Activated CD8-positive, alpha-beta T cell treated with anti-CD3 and anti-CD28 coated beads, Interleukin-2, amount 10 ng/mL, durations not matched to agents 7 days and 5 days (primary cell): ENCODE data around the gene DYSF. TPM values are rescaled to one million over a fixed set of nuclear protein-coding genes. Genes with fewer than 3 reads are reported as not detected.

Experiments
- ATAC-seq: fragments of 150-1000 bp; cut with Tn5 transposase; one replicate; pipeline ENCODE4 v1.10.0; 2021; ENCODE audit warnings: moderate library complexity
- CTCF ChIA-PET: fragments of 350-600 bp; sonication (Branson Sonifier 250); formaldehyde crosslinking; loops from one replicate; lab custom pipeline; 2021; ENCODE audit warnings: antibody characterized with exemption; lab: Charles Lee
- POLR2A ChIA-PET: fragments of 350-600 bp; sonication (Branson Sonifier 250); formaldehyde crosslinking; loops from one replicate; lab custom pipeline; 2021; ENCODE audit warnings: antibody characterized with exemption; lab: Charles Lee
- DNase-seq: peaks from one replicate; pipeline ENCODE4 v3.0.0-alpha.2; 2020
- H3K27ac Mint-ChIP-seq: one replicate; pipeline ENCODE4 v1.8.0; 2021; ENCODE audit warnings: mild to moderate bottlenecking, mixed read lengths
- H3K27me3 Mint-ChIP-seq: one replicate; pipeline ENCODE4 v1.8.0; 2021; ENCODE audit warnings: low read depth, mixed read lengths
- H3K36me3 Mint-ChIP-seq: one replicate; pipeline ENCODE4 v1.8.0; 2021; ENCODE audit warnings: low read depth, mixed read lengths
- H3K4me1 Mint-ChIP-seq: one replicate; pipeline ENCODE4 v1.8.0; 2021; ENCODE audit warnings: low read depth, mixed read lengths
- H3K4me3 Mint-ChIP-seq: one replicate; pipeline ENCODE4 v1.8.0; 2021; ENCODE audit warnings: mild to moderate bottlenecking, mixed read lengths
- H3K9me3 Mint-ChIP-seq: one replicate; pipeline ENCODE4 v1.8.0; 2022; ENCODE audit warnings: mixed read lengths; ENCODE audit not compliant: insufficient read depth
- total RNA-seq, 2 experiments: library from RNA; stranded (reverse); gene quantifications; one replicate each; pipeline ENCODE4 v1.2.3, GENCODE V29; 2021

DYSF gene
- total RNA-seq, 2 experiments from 2014 or later = 3.4 to 4.7 TPM

DNA sequence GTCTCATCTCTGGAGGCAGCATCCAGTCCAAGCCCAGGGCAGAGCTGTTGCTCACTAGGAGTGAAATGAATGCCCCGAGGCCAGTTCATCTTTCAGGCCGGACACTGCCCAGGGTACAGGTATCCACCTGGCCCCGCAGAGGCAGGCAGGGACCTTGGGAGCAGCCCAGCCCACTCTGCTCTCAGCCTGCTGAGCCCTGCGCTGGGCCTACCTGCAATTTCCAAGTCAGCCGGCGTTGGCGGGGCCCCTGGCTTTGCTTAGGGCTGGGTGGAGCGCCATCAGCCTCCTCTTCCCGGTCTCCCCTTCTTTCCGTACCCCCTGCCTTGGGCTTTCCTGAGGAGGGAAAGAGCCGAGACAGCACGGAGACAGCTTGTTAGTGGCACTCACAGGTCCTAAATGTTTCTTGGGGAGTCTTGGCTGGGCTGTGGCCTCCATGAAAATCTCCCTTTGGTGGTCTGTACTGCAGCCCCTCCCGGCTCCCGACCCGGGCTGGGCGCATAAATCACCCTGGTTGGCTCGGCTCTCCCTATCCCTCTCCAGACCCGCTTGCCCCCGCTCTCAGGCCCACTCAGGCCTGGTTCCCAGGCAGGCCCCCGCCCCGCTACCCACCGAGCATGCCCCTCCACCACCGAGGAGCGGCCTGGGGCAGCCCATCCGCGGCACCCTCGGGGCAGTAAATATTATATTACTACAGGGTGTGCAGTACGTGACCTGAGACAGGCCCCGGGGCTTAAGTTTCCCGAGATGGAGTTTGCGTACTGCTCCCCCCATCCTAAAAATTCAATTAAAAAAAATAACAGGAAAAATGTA, 106.7 kb downstream of the DYSF start:
- no peaks in the 10 kb centered on the region for H3K36me3 Mint-ChIP-seq
- POLR2A ChIA-PET = no interaction called here
- no peak for ATAC-seq
- H3K27ac Mint-ChIP-seq = no peak overlapping the region
- DNase-seq = no peak
- no peaks in the 10 kb centered on the region for H3K4me1 Mint-ChIP-seq
- CTCF ChIA-PET = no interaction called here
- no peaks in the 10 kb centered on the region for H3K9me3 Mint-ChIP-seq
- no peak overlapping the region for H3K4me3 Mint-ChIP-seq
- H3K27me3 Mint-ChIP-seq = no peaks in the 10 kb centered on the region

- DNase-seq (no peak), ATAC-seq (no peak)
- H3K4me1 Mint-ChIP-seq = no peaks in the 10 kb centered on the region
- no peaks in the 10 kb centered on the region for H3K36me3 Mint-ChIP-seq
- no peaks in the 10 kb centered on the region for H3K27me3 Mint-ChIP-seq
- ChIA-PET CTCF (no interaction called here), POLR2A (no interaction called here)
- no peaks in the 10 kb centered on the region for H3K9me3 Mint-ChIP-seq
- no peak overlapping the region for H3K27ac Mint-ChIP-seq
- no peak overlapping the region for H3K4me3 Mint-ChIP-seq
Observed at GRCh38 chr2:71560638-71561011, 107.3 kb downstream of the DYSF start.

DNA sequence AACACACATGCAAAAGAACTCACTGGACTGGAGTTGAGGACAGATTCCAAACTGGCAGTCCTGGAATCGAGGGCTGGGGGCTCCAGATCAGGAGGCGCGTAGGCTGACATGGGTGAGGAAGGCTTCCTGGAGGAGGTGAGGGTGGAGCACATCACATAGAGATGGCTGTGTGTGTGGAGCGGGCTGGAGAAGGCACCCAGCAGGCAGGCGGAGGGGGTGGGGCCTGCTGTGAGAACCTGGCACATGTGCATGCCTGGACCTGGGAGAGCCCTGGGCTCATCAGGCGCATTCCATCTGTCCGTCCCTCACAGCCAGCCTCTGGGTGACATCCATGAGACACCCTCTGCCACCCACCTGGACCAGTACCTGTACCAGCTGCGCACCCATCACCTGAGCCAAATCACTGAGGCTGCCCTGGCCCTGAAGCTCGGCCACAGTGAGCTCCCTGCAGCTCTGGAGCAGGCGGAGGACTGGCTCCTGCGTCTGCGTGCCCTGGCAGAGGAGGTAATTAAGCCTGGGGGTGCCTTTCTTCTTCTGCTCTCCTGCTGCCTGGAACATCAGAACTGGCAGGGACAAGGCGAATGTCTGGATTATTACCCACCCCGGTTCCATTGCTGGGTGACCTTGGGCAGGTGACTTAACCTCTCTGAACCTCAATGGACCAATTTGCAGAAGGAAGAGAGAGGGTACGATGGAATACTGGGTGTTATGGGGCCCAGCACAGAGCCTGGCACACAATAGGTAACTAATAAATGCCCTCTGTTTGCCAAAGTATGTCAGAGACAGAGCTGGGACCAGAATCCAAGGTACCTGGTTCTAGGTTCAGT, 108.3 kb downstream of the DYSF start:
- H3K4me1 Mint-ChIP-seq = no peaks in the 10 kb centered on the region

DNA sequence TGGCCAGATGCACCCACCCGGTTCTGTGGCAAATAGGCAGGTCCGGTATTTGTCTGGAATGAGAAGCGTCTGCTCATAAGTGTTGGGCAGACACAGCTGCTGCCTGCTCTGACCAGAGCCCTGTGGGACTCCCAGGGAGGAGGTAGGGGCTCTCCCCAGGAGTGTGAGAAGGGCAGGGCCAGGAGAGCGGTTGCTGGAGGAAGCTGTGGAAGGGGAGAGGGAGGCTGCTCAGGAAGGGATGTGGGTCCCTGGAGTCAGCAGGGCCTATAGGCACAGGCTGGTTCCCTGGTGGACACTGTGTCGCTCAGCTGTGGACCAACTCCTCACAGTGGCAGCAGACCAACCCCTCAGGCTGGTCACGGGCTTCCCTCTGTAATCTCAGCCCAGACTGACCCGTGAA, 109.2 kb downstream of the DYSF start:
- Mint-ChIP-seq H3K9me3 (no peaks in the 10 kb centered on the region), H3K36me3 (no peaks in the 10 kb centered on the region), H3K4me1 (no peaks in the 10 kb centered on the region), H3K27me3 (no peaks in the 10 kb centered on the region), H3K27ac (no peak overlapping the region), H3K4me3 (no peak overlapping the region)
- ATAC-seq (no peak), DNase-seq (no peak)
- ChIA-PET CTCF (no interaction called here), POLR2A (no interaction called here)

More for the DNA sequence above, 108.3 kb downstream of the DYSF start:
- no peaks in the 10 kb centered on the region for H3K36me3 Mint-ChIP-seq
- no peak overlapping the region for H3K27ac Mint-ChIP-seq
- DNase-seq (no peak), ATAC-seq (no peak)
- H3K27me3 Mint-ChIP-seq = no peaks in the 10 kb centered on the region
- H3K9me3 Mint-ChIP-seq = no peaks in the 10 kb centered on the region
- no peak overlapping the region for H3K4me3 Mint-ChIP-seq
- CTCF ChIA-PET = no interaction called here
- POLR2A ChIA-PET = no interaction called here

GRCh38 chr2:71563872-71564271, 110.5 kb downstream of the DYSF start:
- CTCF ChIA-PET = no interaction called here

DNA sequence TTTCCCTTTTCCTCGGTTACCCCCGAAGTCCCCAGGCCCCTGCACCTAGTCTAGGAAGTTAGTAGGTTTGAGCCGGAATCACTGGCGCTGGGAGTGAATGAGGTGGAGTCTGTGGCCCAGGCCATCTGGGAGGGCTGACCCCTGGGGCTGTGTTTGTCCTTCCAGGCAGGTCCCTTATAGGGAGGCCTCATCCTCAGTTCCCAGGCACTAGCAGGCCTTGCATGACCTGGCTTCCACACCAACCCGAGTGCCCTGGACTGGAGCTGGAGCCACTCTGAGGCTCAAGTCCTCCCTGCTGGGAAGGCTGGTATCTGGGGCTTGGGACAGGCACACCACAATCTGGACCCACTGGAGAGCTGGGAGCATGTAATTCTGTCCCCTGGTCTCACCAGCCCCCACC, 111.0 kb downstream of the DYSF start:
- CTCF ChIA-PET = no interaction called here
- Mint-ChIP-seq H3K27me3 (no peaks in the 10 kb centered on the region), H3K9me3 (no peaks in the 10 kb centered on the region), H3K4me3 (no peak overlapping the region), H3K4me1 (no peaks in the 10 kb centered on the region), H3K27ac (no peak overlapping the region), H3K36me3 (no peaks in the 10 kb centered on the region)
- DNase-seq (no peak), ATAC-seq (no peak)
- POLR2A ChIA-PET = no interaction called here

More at GRCh38 chr2:71563872-71564271, 110.5 kb downstream of the DYSF start:
- Mint-ChIP-seq H3K27ac (no peak overlapping the region), H3K9me3 (no peaks in the 10 kb centered on the region), H3K4me3 (no peak overlapping the region), H3K36me3 (no peaks in the 10 kb centered on the region), H3K4me1 (no peaks in the 10 kb centered on the region), H3K27me3 (no peaks in the 10 kb centered on the region)
- POLR2A ChIA-PET = no interaction called here
- DNase-seq = no peak
- no peak for ATAC-seq

GRCh38 chr2:71564790-71565189, 111.4 kb downstream of the DYSF start:
- ChIA-PET CTCF (no interaction called here), POLR2A (no interaction called here)
- Mint-ChIP-seq H3K4me3 (no peak overlapping the region), H3K9me3 (no peaks in the 10 kb centered on the region), H3K27ac (no peak overlapping the region), H3K27me3 (no peaks in the 10 kb centered on the region), H3K36me3 (no peaks in the 10 kb centered on the region), H3K4me1 (no peaks in the 10 kb centered on the region)
- ATAC-seq (no peak), DNase-seq (no peak)

GRCh38 chr2:71566372-71566771, 113.0 kb downstream of the DYSF start:
- DNase-seq (no peak), ATAC-seq (no peak)
- Mint-ChIP-seq H3K4me1 (no peaks in the 10 kb centered on the region), H3K36me3 (no peaks in the 10 kb centered on the region), H3K4me3 (no peak overlapping the region), H3K27me3 (no peaks in the 10 kb centered on the region), H3K27ac (no peak overlapping the region), H3K9me3 (no peaks in the 10 kb centered on the region)
- POLR2A ChIA-PET = no interaction called here
- CTCF ChIA-PET = no interaction called here

- H3K27me3 Mint-ChIP-seq = no peaks in the 10 kb centered on the region
- DNase-seq = no peak
- no peaks in the 10 kb centered on the region for H3K36me3 Mint-ChIP-seq
- POLR2A ChIA-PET = no interaction called here
- no peak overlapping the region for H3K27ac Mint-ChIP-seq
- CTCF ChIA-PET = no interaction called here
- no peaks in the 10 kb centered on the region for H3K9me3 Mint-ChIP-seq
- no peak overlapping the region for H3K4me3 Mint-ChIP-seq
- no peaks in the 10 kb centered on the region for H3K4me1 Mint-ChIP-seq
- no peak for ATAC-seq
Observed at GRCh38 chr2:71567625-71568024, 114.3 kb downstream of the DYSF start.

DNA sequence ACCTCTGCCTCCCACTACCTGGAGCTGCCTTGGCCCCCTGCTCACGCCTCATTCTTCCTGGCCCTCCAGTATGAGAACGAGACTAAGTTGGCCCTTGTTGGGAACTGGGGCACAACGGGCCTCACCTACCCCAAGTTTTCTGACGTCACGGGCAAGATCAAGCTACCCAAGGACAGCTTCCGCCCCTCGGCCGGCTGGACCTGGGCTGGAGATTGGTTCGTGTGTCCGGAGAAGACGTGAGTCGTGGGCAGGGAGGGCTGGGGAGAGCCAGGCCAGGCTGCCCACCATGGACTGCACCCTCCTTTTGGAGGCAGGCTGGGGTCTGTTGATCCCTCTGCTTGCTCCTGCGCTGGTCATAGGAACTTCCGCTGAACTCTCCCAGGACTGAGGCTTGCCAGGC, 114.7 kb downstream of the DYSF start:
- Mint-ChIP-seq H3K4me3 (no peak overlapping the region), H3K27me3 (no peaks in the 10 kb centered on the region), H3K36me3 (no peaks in the 10 kb centered on the region), H3K27ac (no peak overlapping the region), H3K4me1 (no peaks in the 10 kb centered on the region), H3K9me3 (no peaks in the 10 kb centered on the region)
- CTCF ChIA-PET = no interaction called here
- POLR2A ChIA-PET = no interaction called here
- DNase-seq (no peak), ATAC-seq (no peak)

GRCh38 chr2:71570511-71570910, 117.2 kb downstream of the DYSF start:
- Mint-ChIP-seq H3K27ac (no peak overlapping the region), H3K36me3 (no peaks in the 10 kb centered on the region)

DNA sequence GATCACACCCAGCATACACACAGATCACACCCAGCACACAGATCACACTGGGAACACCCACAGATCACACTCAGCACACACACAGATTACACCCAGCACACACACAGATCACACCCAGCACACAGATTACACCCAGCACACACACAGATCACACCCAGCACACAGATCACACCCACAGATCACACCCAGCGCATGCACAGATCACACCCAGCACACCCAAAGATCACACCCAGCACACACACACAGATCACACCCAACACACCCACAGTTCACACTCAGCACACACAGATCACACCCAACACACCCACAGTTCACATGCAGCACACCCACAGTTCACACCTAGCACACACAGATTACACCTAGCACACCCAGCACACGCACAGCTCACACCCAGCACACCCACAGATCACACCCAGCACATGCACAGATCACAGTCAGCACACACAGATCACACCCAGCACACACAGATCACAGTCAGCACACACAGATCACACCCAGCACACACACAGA, 117.6 kb downstream of the DYSF start:
- H3K27me3 Mint-ChIP-seq = no peaks in the 10 kb centered on the region
- H3K9me3 Mint-ChIP-seq = no peaks in the 10 kb centered on the region
- ATAC-seq (no peak), DNase-seq (no peak)
- ChIA-PET POLR2A (no interaction called here), CTCF (no interaction called here)
- no peaks in the 10 kb centered on the region for H3K4me1 Mint-ChIP-seq
- no peak overlapping the region for H3K27ac Mint-ChIP-seq
- no peak overlapping the region for H3K4me3 Mint-ChIP-seq
- no peaks in the 10 kb centered on the region for H3K36me3 Mint-ChIP-seq

More at GRCh38 chr2:71570511-71570910, 117.2 kb downstream of the DYSF start:
- H3K9me3 Mint-ChIP-seq = no peaks in the 10 kb centered on the region
- POLR2A ChIA-PET = no interaction called here
- DNase-seq (no peak), ATAC-seq (no peak)
- CTCF ChIA-PET = no interaction called here
- H3K4me3 Mint-ChIP-seq = no peak overlapping the region
- no peaks in the 10 kb centered on the region for H3K27me3 Mint-ChIP-seq
- H3K4me1 Mint-ChIP-seq = no peaks in the 10 kb centered on the region
